Glutamatergic neuron (in vitro differentiated cells): Measurements from ENCODE around the gene KRT8. TPM values are rescaled to one million over a fixed set of nuclear protein-coding genes. Genes with fewer than 3 reads are reported as not detected.
"Not testable (repeated sequence)": the region's sequence is repeated elsewhere in the genome, so short reads cannot be mapped to it uniquely, and the experiment has no call there.

Experiments used
- DNase-seq: peaks from one replicate; pipeline ENCODE4 v3.0.0; 2022
- H3K27ac Mint-ChIP-seq: one replicate; pipeline ENCODE4 v1.8.0; 2020; ENCODE audit warnings: mild to moderate bottlenecking, mixed read lengths, inconsistent platforms; ENCODE audit not compliant: unreplicated experiment
- H3K27me3 Mint-ChIP-seq: one replicate; pipeline ENCODE4 v1.8.0; 2020; ENCODE audit warnings: mild to moderate bottlenecking, moderate library complexity, mixed read lengths, inconsistent platforms; ENCODE audit not compliant: unreplicated experiment
- H3K36me3 Mint-ChIP-seq: one replicate; pipeline ENCODE4 v1.8.0; 2020; ENCODE audit warnings: mild to moderate bottlenecking, mixed read lengths, inconsistent platforms; ENCODE audit not compliant: unreplicated experiment
- H3K4me1 Mint-ChIP-seq: one replicate; pipeline ENCODE4 v1.8.0; 2020; ENCODE audit warnings: mild to moderate bottlenecking, low read depth, mixed read lengths, inconsistent platforms; ENCODE audit not compliant: unreplicated experiment
- H3K4me3 Mint-ChIP-seq: one replicate; pipeline ENCODE4 v1.8.0; 2020; ENCODE audit warnings: mild to moderate bottlenecking, mixed read lengths, inconsistent platforms; ENCODE audit not compliant: unreplicated experiment
- H3K9me3 Mint-ChIP-seq: one replicate; pipeline ENCODE4 v1.8.0; 2020; ENCODE audit warnings: mild to moderate bottlenecking, moderate library complexity, mixed read lengths, inconsistent platforms; ENCODE audit not compliant: unreplicated experiment
- total RNA-seq: library from RNA; stranded (reverse); fragmentation: NEBNext Ultra II Directional; extraction: Animal tissue kit (Norgen Biotek cat#: 25700); gene quantifications from one replicate; pipeline ENCODE4 v1.2.1, GENCODE V29; 2021; ENCODE audit not compliant: unreplicated experiment
- TF ChIP-seq, protein P1 (sequence below): fragments of 200-600 bp; sonication (generic); IDR thresholded peaks from one replicate; pipeline ENCODE4 v1.5.0; 2021; ENCODE audit not compliant: partially characterized antibody, unreplicated experiment

The KRT8 gene
- total RNA-seq, 1 donor from 2014 or later: 14.0 TPM

DNA sequence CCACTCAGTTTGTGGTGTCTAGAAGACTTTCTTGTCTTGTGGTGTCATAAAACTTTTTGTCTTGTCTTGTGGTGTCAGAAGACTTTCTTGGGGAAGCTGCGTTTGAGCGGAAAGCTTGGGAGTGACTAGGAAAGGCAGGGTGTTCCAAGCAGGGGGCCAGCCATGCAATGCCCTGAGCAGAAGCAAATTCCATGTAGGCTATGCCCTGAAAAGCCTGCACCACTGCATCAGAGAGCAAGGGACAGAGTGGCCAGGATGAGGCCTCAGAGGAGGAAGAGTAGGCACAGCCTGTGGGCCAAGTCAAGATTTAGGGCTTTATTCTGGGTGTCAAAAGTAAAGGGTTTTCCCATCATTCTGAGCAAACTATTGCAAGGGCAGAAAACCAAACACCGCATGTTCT is 14.5 kb downstream of the KRT8 start:
- TF ChIP-seq, protein P1, sequence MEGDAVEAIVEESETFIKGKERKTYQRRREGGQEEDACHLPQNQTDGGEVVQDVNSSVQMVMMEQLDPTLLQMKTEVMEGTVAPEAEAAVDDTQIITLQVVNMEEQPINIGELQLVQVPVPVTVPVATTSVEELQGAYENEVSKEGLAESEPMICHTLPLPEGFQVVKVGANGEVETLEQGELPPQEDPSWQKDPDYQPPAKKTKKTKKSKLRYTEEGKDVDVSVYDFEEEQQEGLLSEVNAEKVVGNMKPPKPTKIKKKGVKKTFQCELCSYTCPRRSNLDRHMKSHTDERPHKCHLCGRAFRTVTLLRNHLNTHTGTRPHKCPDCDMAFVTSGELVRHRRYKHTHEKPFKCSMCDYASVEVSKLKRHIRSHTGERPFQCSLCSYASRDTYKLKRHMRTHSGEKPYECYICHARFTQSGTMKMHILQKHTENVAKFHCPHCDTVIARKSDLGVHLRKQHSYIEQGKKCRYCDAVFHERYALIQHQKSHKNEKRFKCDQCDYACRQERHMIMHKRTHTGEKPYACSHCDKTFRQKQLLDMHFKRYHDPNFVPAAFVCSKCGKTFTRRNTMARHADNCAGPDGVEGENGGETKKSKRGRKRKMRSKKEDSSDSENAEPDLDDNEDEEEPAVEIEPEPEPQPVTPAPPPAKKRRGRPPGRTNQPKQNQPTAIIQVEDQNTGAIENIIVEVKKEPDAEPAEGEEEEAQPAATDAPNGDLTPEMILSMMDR: no peak
- Mint-ChIP-seq H3K36me3 (no peaks in the 10 kb centered on the region), H3K27me3 (no peaks in the 10 kb centered on the region), H3K4me1 (no peaks in the 10 kb centered on the region), H3K9me3 (no peaks in the 10 kb centered on the region), H3K4me3 (no peak overlapping the region), H3K27ac (no peak overlapping the region)
- DNase-seq: no peak

DNA sequence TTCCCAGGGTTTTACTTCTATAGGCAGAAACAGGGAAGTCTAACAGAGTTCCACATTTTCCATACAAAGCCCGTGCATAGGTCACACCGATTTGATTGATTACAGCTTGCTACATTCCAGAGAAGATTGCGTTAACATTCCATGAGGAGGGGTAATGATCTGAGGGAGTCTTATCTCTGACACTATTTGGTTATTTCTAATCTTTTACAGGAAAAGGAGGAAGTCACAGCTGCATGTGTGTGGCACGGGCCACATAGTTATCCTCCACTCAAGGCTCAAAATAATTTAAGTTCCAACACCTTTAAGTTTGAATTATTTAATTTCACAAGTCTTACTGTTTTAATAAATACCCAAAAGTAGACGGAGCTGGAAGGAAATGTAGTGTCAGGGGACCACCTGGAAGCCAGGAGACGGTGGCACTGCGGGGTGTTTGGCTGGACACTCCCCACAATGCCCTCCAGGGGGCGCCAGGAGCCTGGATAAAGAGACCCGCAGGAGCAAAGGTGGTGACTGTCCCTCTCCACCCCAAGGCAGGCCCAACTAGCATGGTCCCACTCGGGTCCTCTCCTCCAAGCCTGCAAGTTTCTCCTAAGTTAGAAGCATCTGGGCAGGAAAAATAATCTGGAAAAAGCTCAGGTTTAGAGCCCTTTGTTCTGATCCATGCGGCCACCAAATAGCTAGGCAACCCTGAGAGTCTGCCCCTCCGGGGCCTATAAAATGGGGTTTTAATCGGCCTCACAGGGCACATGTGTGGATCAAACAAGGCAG is 20.2 kb downstream of the KRT8 start:
- H3K9me3 Mint-ChIP-seq: peaks cover 2% of the 10 kb centered on the region
- no peak overlapping the region for H3K27ac Mint-ChIP-seq
- no peaks in the 10 kb centered on the region for H3K4me1 Mint-ChIP-seq
- H3K4me3 Mint-ChIP-seq: no peak overlapping the region
- peak; percentile 91 for DNase-seq
- H3K27me3 Mint-ChIP-seq: peaks cover 3% of the 10 kb centered on the region
- H3K36me3 Mint-ChIP-seq: no peaks in the 10 kb centered on the region
- TF ChIP-seq, protein P1: peak; percentile 97

DNA sequence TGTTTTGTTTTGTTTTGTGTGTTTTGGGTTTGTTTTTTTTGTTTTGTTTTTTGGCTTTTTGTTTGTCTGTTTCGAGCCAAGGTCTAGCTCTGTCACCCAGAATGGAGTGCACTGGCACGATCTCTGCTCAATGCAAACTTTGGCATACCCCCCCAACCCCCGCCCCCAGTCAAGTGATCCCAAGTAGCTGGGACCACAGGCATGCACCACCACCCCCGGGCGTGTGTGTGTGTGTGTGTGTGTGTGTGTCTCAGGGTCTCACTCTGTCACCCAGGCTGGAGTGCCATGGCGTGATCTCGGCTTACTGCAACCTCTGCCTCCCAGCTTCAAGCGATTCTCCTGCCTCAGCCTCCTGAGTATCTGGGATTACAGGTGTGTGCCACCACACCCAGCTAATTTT is 24.4 kb downstream of the KRT8 start:
- H3K27me3 Mint-ChIP-seq, DNase-seq, H3K4me1 Mint-ChIP-seq, H3K9me3 Mint-ChIP-seq, H3K36me3 Mint-ChIP-seq, H3K27ac Mint-ChIP-seq: not testable (repeated sequence)
- H3K4me3 Mint-ChIP-seq: peak overlapping the region; percentile 38

DNA sequence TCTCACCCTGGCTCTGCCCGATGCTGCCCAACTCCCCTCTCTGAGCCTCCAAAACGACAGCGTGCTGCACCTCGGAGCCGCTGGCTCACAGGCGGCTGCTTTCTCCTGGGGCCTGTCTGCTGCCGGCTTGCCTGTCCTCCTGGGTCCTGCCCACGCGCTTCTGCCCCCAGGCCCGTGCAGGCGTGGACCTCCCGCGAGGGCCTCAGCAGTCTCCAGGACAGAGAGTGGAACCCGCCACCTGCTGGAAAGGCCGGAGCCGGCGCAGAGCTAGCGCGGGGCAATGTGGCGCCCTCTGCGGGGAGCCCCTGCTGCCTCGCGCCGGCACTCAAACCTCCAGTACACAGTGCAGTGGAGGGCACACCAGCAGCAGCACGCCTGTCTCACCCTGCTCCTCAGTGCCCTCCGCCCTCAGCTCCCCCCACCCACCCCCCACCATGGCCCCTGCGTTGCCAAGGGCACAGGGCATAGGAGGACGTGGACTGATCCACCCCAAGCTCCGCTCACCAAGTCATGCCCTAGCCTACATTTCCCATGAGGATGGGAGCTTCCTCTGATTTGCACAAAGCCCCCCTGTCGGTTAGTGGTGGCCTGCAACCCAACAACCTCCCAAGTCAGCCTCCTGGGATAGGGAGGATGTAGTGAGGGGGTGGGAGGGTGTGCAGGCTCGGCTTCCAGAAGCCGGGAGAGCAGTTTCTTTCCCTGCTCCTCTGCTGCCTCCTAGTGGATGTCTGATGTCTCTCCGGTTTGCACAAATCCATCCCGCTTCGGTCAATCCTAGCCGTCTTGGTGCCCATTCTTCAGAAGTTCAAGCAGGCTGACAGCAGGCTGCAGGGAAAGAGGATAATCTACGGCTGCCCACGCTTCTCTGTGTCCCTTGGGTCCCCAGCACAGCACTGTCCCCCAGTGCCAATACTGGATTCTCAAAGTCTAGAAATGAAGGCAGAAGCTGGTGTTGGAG is 25.2 kb downstream of the KRT8 start:
- Mint-ChIP-seq H3K27ac (no peak overlapping the region), H3K4me1 (peaks cover 5% of the 10 kb centered on the region), H3K27me3 (peaks cover 9% of the 10 kb centered on the region), H3K9me3 (peaks cover 2% of the 10 kb centered on the region), H3K36me3 (no peaks in the 10 kb centered on the region), H3K4me3 (no peak overlapping the region)
- peak; percentile 85 for DNase-seq
- TF ChIP-seq, protein P1: peak; percentile 85

DNA sequence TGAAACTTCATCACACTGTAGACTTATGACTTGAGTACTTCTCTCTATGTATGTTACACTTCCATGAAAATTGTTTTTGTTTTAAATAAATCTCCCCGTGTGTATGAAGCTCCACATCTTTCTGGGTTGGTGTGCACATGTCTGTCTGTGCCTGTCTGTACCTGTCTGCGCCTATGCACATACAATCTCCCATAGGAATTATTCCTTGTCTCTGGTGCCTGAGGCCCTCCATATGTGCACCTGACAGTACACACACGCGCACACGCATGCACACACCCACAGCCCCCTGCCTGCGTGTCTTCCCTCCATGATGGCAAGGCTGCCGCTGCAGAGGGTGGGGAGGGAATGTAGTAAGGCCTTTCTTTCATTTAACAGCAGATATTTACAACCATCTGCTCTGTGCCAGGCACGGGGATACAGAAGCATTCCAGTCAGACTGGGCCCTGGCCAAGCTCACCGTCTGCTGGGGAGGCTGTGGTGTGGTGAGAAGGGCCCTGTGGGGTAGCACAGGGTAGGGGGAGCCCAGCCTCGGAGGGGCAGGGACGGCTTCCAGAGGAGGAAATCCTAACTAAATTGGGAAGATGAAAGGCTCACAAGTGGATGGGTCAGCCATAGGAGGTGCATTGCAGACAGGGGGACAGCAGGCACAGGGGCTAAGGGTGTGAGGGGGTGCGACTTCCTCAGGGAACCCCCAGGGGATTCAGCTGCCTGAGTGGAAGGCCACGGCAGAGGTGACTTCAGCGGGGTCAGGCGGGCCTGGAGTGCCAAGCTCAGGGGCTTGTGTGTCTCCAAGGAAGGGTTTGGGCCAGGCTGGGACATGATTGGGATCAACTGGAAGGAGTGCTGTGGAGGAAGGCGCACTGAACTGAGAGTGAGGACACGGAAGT is 26.1 kb downstream of the KRT8 start:
- peaks cover 12% of the 10 kb centered on the region for H3K27me3 Mint-ChIP-seq
- H3K27ac Mint-ChIP-seq: no peak overlapping the region
- no peak for DNase-seq
- TF ChIP-seq, protein P1: no peak
- no peak overlapping the region for H3K4me3 Mint-ChIP-seq
- H3K36me3 Mint-ChIP-seq: no peaks in the 10 kb centered on the region
- peaks cover 2% of the 10 kb centered on the region for H3K9me3 Mint-ChIP-seq
- H3K4me1 Mint-ChIP-seq: peaks cover 7% of the 10 kb centered on the region
